GM21717 (cell line): ENCODE results near the gene AIFM1.
A peak's percentile ranks its signal among the peaks of the same experiment; 100 is the strongest.

Experiments used
- ATAC-seq: cut with Tn5 transposase; IDR thresholded peaks from one replicate; pipeline ENCODE4 v1.9.1; 2021; ENCODE audit warnings: mild to moderate bottlenecking, moderate library complexity; ENCODE audit not compliant: unreplicated experiment

AIFM1 gene

GRCh38 chrX:130165703-130166502, at the start of gene AIFM1:
Gene AIFM1, minus strand, starts transcription at chrX:130165841. Its CDS starts 185 bp downstream, at chrX:130165656.
- peak; percentile 91 for ATAC-seq

DNA sequence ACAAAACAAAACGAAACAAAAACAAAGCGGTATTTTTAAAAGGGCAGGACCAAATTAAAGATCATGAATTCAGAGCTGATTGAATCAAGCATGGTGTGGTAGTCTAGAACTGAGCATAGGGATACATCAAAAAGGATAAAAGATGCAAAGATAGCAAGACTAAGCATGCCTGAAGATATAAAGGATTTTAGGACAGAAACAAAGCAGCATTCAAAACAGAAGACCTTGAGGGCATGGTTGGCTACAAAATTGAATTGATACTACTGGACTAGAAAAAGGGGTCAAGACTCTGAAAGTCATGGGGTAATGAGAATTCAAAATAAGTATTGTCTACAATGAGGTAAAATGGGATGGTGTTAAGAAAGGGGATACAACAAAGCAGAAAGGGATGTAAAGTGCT, 47.7 kb upstream of the AIFM1 start:
- ATAC-seq = no peak

- ATAC-seq = no peak
Measured at GRCh38 chrX:130212371-130212770, 46.7 kb upstream of the AIFM1 start.

DNA sequence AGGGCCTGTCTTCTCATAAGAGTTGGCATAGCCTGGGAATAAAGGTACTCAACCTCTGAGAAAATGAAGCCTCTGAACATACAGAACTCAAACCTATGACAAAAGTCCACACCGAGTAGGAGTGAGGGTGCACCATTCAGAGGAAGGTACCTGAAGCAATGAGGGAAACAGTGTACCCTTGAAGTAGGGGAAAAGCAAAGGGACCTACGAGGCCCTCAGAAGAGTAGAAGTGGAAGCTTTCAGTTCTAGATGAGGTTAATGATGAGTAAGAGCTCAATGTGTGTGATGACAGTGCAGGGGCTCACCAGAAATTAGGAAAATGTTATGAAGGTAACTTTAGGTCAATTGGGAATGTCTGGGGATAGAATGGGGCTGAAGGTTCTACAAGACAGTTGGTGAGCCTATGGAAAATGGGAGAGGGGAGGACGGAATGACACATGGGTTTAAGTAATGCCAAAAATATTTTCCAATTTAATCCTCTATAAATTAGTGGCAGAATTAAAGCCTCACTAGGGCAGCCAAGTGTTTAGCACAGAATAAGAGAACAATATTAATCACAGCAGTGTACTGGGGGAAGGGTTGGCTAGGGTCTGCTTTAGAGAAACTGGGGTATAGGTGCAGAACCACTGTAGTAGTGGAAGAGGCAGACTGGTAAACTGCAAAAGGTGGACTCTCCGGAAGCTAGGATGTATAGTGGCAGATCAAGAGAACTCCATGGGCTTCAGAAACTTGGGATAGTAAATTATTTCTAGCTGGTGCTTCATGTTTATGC, 46.0 kb upstream of the AIFM1 start:
- no peak for ATAC-seq

GRCh38 chrX:130204647-130205046, 39.0 kb upstream of the AIFM1 start:
- ATAC-seq = no peak

DNA sequence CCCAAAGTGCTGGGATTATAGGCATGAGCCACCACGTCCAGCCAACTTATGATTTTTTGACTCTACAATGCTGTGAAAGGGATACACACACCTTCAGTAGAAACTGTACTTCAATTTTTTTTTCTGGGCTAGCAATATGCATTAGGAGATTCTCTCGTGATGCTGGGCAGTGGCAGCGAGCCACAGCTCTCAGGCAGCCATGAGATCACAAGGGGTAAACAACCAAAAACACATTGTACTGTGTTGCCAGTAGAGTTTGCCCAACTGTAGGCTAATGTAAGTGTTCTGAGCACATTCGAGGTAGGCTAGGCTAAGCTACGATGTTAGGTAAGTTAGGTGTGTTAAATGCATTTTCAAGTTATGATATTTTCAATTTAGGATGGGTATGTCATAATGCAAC, 31.8 kb upstream of the AIFM1 start:
- ATAC-seq = no peak

DNA sequence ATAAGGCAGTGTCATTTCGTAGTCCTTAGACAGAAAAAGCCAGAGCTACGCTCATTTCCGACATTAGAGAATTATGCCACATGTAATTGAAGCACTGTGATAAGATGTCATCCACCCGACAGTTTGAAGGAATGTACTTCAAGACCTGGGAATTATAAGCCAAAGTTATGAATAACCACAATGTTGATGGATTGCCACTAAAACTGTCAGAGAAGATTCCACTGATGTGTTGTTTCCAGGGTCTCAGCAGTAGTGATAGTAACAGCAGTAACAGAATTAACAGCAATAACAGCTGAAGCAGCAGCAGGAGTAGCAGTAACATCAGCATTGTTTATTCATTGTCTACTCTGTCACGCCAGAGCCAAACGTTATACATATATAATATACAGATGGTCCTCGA, 30.8 kb upstream of the AIFM1 start:
- no peak for ATAC-seq

- ATAC-seq = no peak
Measured at GRCh38 chrX:130190801-130191200, 25.2 kb upstream of the AIFM1 start.

DNA sequence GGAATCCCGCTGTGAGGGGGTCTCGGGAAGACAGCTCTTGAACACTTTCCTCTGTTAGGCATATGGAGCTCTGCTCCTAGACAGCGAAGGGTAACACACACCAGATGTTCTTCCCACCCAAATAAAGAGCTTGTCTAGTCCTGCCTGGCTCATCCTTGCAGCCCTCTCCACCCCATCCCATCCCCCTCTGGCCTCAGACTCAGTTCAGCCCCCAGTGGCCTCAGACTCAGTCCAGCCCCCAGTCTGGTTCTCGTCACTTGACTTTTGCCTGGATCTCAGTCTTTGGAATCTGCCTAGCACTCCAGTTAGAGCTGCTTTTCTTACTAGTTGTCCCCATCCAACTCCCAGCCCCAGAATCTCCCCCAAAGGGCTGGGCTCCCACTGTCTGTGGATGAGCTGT, 21.0 kb upstream of the AIFM1 start:
- ATAC-seq = no peak

GRCh38 chrX:130184857-130185256, 19.2 kb upstream of the AIFM1 start:
- ATAC-seq = no peak

GRCh38 chrX:130184168-130184567, 18.5 kb upstream of the AIFM1 start:
- no peak for ATAC-seq

GRCh38 chrX:130179579-130180215, 14.1 kb upstream of the AIFM1 start:
- ATAC-seq = no peak

- no peak for ATAC-seq
Measured at GRCh38 chrX:130179170-130179569, 13.5 kb upstream of the AIFM1 start.

DNA sequence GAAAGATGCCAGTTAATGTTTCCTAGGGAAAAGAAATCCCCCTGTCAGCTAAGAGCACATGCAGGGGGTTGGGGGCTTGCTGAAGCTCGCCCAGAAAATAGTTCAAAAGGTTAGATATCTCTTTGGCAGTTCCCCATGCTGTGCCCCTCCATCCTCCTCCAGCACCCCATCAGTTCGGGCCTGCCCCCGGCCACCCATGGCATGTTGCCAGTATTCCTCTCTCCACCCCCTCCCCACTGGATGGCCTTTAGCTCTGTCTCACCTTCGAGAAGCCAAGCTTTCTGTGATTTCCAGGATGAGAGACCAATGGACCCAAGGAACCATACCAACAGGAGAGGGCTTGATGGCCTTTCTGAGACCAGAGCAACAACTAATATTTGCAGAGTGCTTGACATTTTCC, 11.3 kb upstream of the AIFM1 start:
- no peak for ATAC-seq

GRCh38 chrX:130176354-130176776, 10.7 kb upstream of the AIFM1 start:
- peak; percentile 75 for ATAC-seq

DNA sequence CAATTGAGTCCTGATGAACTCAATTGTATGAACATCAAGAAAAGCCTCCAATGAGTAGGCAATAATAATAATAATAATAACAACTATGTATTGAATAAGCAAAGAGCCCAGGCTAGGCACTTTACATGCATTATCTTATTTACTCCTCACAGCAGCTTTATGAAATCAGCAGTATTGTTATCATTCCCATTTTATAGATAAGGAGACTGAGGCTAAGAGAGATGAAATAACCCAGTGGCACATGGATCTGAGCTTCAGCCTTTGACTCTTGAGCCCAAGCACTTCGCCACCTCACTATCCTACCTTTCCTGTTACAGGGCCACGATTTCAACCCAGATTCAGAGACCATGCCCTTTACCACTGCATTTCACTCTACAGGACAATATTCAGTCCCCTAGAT, 9.3 kb upstream of the AIFM1 start:
- no peak for ATAC-seq

GRCh38 chrX:130174045-130174704, 8.5 kb upstream of the AIFM1 start:
- no peak for ATAC-seq

DNA sequence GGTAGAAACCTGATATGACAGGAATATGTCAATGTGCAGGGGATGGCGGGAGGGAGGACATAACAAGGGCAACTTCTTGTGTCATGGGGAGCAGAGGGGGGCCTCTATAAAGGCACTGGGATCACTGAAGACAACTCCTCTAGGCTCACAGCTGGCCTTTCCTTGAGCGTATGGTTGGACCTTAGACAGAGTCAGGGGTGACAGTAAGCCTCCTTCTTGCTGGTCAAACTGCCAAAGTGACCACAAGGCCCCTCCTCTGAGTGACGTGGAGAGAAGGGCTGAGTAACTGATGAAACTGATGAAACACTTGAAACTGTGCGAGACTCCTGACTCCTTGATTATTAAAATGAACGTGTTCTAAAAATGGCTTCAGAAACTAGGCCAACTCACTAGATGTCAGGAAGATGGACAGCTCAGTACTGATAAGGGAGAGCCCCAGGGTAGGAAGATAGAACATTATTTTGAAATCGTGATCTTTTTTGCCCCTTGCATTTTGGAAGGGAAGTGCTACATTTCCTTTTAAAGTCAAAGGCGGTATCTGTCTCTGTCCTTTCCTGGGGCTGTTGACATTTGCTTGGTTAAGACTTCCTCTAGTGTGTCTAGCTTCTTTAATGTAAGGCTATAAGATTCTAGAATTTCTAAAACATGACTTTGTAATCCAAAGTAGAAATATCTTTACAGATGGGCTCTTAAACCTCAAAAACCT, 7.7 kb upstream of the AIFM1 start:
- ATAC-seq = no peak

- ATAC-seq = no peak
Measured at GRCh38 chrX:130172127-130172845, 6.6 kb upstream of the AIFM1 start.
